ENCODE measurements around the gene CDKAL1. TPM values are rescaled to one million over a fixed set of nuclear protein-coding genes. Genes with fewer than 3 reads are reported as not detected.
A peak's percentile ranks its signal among the peaks of the same experiment; 100 is the strongest.

CDKAL1 gene
- total and polyA plus RNA-seq, 2 donors from 2014 or later = 4.6 to 20.2 TPM

DNA sequence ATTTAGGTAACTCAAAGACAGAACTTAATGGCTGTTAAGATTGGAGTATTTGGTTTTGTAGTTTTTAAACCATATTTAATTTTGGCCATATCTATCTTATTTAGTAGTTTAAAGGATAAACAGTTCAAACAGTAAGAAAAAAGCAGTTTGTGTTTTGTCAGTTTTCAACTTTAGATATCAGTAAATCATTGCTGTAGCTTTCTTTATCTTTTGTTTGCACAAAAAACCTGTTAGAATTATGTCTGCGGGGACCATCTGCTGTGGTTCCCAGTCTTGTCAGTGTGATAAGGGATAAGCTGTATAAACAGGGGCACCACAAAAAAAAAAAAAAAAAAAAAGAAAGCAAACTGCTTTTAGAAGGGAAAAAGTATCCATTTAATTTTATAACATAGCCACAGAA, 40.9 kb downstream of the CDKAL1 start:
- H3K27me3 ChIP-seq (ENCODE audit: control insufficient read depth, insufficient read depth, low read length) = no peaks in the 10 kb centered on the region
- no peaks in the 10 kb centered on the region for H3K36me3 ChIP-seq (ENCODE audit: control insufficient read depth in 2 of 3, insufficient read depth in 3 of 3, low read length in 3 of 3)
- FAIRE-seq = no peak
- intact Hi-C loops (cut with DNase I) = no loop called here
- H3K4me1 ChIP-seq (ENCODE audit: control insufficient read depth in 2 of 3, insufficient read depth in 2 of 3, low read depth in 1 of 3, low read length in 3 of 3) = peaks cover 0 to 8% (median 2%) of the 10 kb centered on the region in 3 donors
- H3K9me3 ChIP-seq (ENCODE audit: control insufficient read depth in 2 of 3, insufficient read depth in 1 of 3, low read length in 3 of 3) = no peaks in the 10 kb centered on the region
- TF ChIP-seq, protein P1, sequence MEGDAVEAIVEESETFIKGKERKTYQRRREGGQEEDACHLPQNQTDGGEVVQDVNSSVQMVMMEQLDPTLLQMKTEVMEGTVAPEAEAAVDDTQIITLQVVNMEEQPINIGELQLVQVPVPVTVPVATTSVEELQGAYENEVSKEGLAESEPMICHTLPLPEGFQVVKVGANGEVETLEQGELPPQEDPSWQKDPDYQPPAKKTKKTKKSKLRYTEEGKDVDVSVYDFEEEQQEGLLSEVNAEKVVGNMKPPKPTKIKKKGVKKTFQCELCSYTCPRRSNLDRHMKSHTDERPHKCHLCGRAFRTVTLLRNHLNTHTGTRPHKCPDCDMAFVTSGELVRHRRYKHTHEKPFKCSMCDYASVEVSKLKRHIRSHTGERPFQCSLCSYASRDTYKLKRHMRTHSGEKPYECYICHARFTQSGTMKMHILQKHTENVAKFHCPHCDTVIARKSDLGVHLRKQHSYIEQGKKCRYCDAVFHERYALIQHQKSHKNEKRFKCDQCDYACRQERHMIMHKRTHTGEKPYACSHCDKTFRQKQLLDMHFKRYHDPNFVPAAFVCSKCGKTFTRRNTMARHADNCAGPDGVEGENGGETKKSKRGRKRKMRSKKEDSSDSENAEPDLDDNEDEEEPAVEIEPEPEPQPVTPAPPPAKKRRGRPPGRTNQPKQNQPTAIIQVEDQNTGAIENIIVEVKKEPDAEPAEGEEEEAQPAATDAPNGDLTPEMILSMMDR (IDR thresholded peaks at IDR 0.05; ENCODE audit: borderline replicate concordance, extremely low read depth, insufficient read depth) = no peak
- DNase-seq = no peak
- no peak overlapping the region for H3K27ac ChIP-seq (ENCODE audit: low read depth in 2 of 2, low read length in 2 of 2)
- H3K4me3 ChIP-seq (ENCODE audit: low read length in 3 of 3) = no peak overlapping the region
- H3K9ac ChIP-seq (ENCODE audit: low read length in 3 of 3) = no peak overlapping the region

DNA sequence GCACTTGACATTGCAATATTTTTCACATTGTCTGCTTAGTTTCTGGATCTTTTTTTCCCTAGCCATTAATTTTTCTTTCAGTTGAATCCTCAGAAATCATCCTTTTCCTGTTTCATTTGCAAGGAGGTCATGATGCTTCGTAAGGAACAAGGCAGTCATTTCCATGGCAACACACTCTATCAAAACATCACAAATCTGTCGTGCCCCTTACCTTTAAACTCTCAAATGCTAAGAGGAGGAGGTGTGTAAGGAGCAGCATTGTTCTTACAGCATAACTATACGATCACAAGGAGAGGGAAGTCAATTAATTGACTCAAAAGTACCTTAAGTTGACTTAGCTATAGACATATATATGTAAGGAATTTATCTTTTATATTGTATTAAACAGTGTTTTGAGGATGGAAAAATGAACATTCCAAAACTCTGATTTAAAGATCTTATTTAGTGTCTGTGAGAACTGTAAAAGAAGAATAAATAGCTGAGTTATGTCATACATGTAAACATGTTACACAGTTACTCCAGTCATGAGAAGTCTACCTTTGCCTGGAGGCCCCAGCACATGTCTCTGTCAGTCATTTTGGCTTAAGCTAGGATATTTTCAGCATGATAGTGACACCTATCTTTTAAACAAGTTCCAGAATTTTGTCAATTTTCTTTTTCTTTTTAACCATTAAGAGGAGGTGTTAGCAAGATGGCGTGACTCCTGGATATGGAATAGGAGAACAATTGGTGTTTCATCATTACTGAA, 41.6 kb downstream of the CDKAL1 start:
- H3K27ac ChIP-seq (ENCODE audit: low read depth in 2 of 2, low read length in 2 of 2) = no peak overlapping the region
- TF ChIP-seq, protein P1 (IDR thresholded peaks at IDR 0.05; ENCODE audit: borderline replicate concordance, extremely low read depth, insufficient read depth) = no peak
- DNase-seq (peak in 2 of 5 donors; percentile 18 to 50), FAIRE-seq (no peak)
- H3K4me1 ChIP-seq (ENCODE audit: control insufficient read depth in 2 of 3, insufficient read depth in 2 of 3, low read depth in 1 of 3, low read length in 3 of 3) = peaks cover 0 to 8% (median 2%) of the 10 kb centered on the region in 3 donors
- H3K36me3 ChIP-seq (ENCODE audit: control insufficient read depth in 2 of 3, insufficient read depth in 3 of 3, low read length in 3 of 3) = no peaks in the 10 kb centered on the region
- H3K27me3 ChIP-seq (ENCODE audit: control insufficient read depth, insufficient read depth, low read length) = no peaks in the 10 kb centered on the region
- H3K9me3 ChIP-seq (ENCODE audit: control insufficient read depth in 2 of 3, insufficient read depth in 1 of 3, low read length in 3 of 3) = no peaks in the 10 kb centered on the region
- no peak overlapping the region for H3K4me3 ChIP-seq (ENCODE audit: low read length in 3 of 3)
- no peak overlapping the region for H3K9ac ChIP-seq (ENCODE audit: low read length in 3 of 3)
- intact Hi-C loops (cut with DNase I) = no loop called here

DNA sequence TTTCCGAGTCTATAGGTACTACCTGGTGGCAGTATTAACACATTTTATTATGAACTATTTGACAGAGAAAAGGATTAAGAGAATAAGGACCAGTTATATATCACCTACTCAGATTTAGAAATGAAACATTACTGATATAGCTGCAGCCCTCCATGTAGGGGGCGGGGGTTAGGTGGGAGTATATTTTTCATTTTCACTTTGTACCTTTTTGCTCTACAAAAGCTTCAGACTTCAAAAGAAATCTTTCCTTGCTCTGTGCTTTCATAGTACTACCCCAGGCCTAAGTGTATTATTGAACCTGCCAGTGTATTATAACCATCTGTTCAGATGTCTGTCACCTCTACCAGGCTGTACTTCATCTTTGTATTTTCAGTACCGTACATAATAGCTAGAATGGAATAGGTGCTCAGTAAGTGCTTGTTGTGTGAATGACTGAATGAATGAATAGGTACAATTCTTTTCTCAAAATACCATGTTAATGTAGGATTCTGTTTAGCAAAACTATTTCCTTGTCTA, 43.0 kb downstream of the CDKAL1 start:
- Histone ChIP-seq H3K36me3 (ENCODE audit: control insufficient read depth in 2 of 3, insufficient read depth in 3 of 3, low read length in 3 of 3) (no peaks in the 10 kb centered on the region), H3K4me3 (ENCODE audit: low read length in 3 of 3) (no peak overlapping the region), H3K9me3 (ENCODE audit: control insufficient read depth in 2 of 3, insufficient read depth in 1 of 3, low read length in 3 of 3) (no peaks in the 10 kb centered on the region), H3K27ac (ENCODE audit: low read depth in 2 of 2, low read length in 2 of 2) (no peak overlapping the region), H3K4me1 (ENCODE audit: control insufficient read depth in 2 of 3, insufficient read depth in 2 of 3, low read depth in 1 of 3, low read length in 3 of 3) (peaks cover 0 to 8% (median 2%) of the 10 kb centered on the region in 3 donors), H3K9ac (ENCODE audit: low read length in 3 of 3) (no peak overlapping the region), H3K27me3 (ENCODE audit: control insufficient read depth, insufficient read depth, low read length) (no peaks in the 10 kb centered on the region)
- DNase-seq (no peak), FAIRE-seq (no peak)
- TF ChIP-seq, protein P1 (IDR thresholded peaks at IDR 0.05; ENCODE audit: borderline replicate concordance, extremely low read depth, insufficient read depth) = no peak
- intact Hi-C loops (cut with DNase I) = no loop called here

All from kidney (tissue), 14 donors.